ENCODE results near the gene NECTIN1.
A peak's percentile ranks its signal among the peaks of the same experiment; 100 is the strongest.

NECTIN1 gene

DNA sequence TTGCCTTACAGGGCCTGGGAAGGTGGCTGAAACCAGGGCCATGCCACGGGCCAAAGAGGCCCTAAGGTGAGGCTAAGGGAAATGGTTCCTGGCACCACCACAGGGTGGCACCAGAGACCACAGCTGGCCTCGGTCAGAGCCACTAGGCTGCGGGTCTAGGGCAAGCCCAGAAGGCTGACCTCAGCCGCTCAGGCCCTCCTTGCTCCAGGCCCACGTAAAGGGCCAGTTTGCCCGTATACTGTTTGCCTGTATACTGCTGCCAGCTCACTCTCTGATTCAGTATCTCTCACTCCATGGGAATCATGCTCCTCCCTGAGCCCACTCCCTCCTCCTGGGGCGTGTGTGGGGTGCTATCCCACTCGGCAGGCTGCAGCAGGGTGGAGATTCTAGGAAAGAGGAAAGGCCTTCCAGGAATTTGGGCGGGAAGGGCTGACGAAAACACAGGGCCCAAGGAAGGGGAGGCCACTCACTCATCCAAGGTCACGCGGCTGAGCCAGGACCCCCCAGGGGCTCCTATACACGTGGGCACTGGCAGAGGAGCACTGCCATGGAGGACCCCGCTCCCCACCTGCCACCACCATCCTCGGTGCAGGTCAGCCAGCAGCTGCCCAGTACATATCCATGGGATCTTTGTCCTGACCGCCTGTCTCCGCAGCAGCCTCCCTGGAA, 62.4 kb downstream of the NECTIN1 start:
- H3K27ac ChIP-seq (ENCODE audit: low read depth, low read length), result no peak overlapping the region
- no CpG with 5 or more reads among the region's 17 CpGs for WGBS (ENCODE audit: extremely low coverage, insufficient coverage, low lambda C conversion rate)

DNA sequence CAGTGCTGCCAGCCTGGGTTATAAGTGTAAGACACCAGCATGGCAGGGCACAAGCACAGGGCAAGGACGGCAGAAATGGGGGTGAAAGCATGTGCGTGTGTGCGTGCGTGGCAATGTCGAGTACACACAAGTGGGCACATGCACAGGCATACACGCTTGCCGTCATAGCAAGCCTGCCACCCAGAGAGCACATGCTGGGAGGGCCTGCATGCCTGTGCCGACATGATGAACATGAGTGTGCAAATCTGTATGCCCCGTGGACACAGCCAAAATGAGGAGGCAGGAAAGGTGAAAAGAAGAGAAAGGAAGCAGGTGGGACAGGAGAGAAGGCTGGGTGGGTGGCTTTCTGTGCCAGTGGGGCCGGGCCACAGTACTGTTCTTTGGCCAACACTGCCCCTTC, 62.9 kb downstream of the NECTIN1 start:
- Histone ChIP-seq H3K56ac (ENCODE audit: low read length) (peak overlapping the region; percentile 37), H3K23ac (ENCODE audit: low read length) (no peak overlapping the region), H3K4me3 (ENCODE audit: low read length) (no peak overlapping the region), H3K36me3 (ENCODE audit: control insufficient read depth, insufficient read depth, low read length) (no peaks in the 10 kb centered on the region), H3K4ac (ENCODE audit: low read depth, low read length) (no peak overlapping the region), H3K4me1 (ENCODE audit: control insufficient read depth, low read depth, low read length) (peaks cover 6% of the 10 kb centered on the region), H2AK5ac (ENCODE audit: low read length) (peak overlapping the region; percentile 14), H2BK5ac (ENCODE audit: low read length) (no peak overlapping the region), H3K27ac (ENCODE audit: low read depth, low read length) (no peak overlapping the region), H4K8ac (ENCODE audit: low read depth, low read length) (no peak overlapping the region), H2BK120ac (ENCODE audit: low read depth, low read length) (no peak overlapping the region), H3K4me2 (ENCODE audit: low read length) (no peak overlapping the region), H3K79me2 (ENCODE audit: control insufficient read depth, insufficient read depth, low read length) (no peaks in the 10 kb centered on the region), H3K79me1 (ENCODE audit: low read length) (no peaks in the 10 kb centered on the region), H3K9ac (ENCODE audit: low read length) (no peak overlapping the region), H3K18ac (ENCODE audit: low read length) (no peak overlapping the region), H4K5ac (ENCODE audit: low read length) (no peak overlapping the region), H2BK15ac (replicated peaks; ENCODE audit: low read depth) (no peak overlapping the region), H3K27me3 (ENCODE audit: insufficient read depth, low read length, poor library complexity) (no peaks in the 10 kb centered on the region)
- WGBS (ENCODE audit: extremely low coverage, insufficient coverage, low lambda C conversion rate), result no CpG with 5 or more reads among the region's 10 CpGs
- no peak for DNase-seq

More for the DNA sequence above, 62.4 kb downstream of the NECTIN1 start:
- Histone ChIP-seq H4K8ac (ENCODE audit: low read depth, low read length) (no peak overlapping the region), H2AK5ac (ENCODE audit: low read length) (no peak overlapping the region), H3K79me1 (ENCODE audit: low read length) (no peaks in the 10 kb centered on the region), H3K27me3 (ENCODE audit: insufficient read depth, low read length, poor library complexity) (no peaks in the 10 kb centered on the region), H3K18ac (ENCODE audit: low read length) (no peak overlapping the region), H3K79me2 (ENCODE audit: control insufficient read depth, insufficient read depth, low read length) (no peaks in the 10 kb centered on the region), H4K5ac (ENCODE audit: low read length) (no peak overlapping the region), H2BK5ac (ENCODE audit: low read length) (no peak overlapping the region), H3K4me3 (ENCODE audit: low read length) (no peak overlapping the region), H3K23ac (ENCODE audit: low read length) (peak overlapping the region; percentile 10), H3K56ac (ENCODE audit: low read length) (peak overlapping the region; percentile 78), H3K36me3 (ENCODE audit: control insufficient read depth, insufficient read depth, low read length) (no peaks in the 10 kb centered on the region), H3K4me1 (ENCODE audit: control insufficient read depth, low read depth, low read length) (peaks cover 6% of the 10 kb centered on the region), H3K9ac (ENCODE audit: low read length) (no peak overlapping the region), H3K4me2 (ENCODE audit: low read length) (no peak overlapping the region), H2BK15ac (replicated peaks; ENCODE audit: low read depth) (no peak overlapping the region), H2BK120ac (ENCODE audit: low read depth, low read length) (no peak overlapping the region), H3K4ac (ENCODE audit: low read depth, low read length) (no peak overlapping the region)
- DNase-seq, result peak; percentile 83

DNA sequence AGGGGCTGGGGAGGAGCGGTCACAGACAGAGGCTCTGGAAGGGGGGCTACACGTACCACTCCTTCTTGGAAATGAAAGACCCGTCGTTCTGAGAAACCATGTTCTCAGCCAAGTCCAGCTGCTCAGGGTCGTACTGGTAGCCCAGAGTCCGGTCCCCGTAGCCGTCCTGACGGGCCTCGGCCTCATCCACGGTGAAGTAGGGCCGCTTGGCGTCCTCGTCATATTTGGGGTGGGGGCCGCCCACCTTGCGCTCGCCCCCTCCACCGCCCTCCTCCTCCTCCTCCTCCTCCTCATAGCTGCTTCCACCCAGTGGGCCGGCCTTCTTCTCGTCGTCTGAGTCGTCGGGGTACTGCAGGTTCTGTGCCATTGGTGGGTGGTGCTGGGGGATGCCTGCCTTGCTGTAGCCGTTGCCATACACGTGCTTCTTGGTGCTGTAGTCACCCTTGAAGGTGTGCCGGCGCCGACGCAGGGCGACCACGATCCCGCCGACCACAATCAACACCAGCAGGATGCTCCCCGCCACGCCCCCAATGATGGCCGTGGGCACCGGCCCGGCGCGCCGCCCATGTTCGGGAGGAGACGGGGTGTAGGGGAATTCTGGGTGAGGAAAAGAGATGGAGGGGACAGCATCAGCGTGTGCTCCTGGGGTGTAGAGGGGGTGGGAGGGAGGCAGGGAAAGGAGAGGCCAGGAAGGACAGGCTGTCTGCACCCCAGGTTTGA, 64.1 kb downstream of the NECTIN1 start:
- Histone ChIP-seq H2BK120ac (ENCODE audit: low read depth, low read length) (no peak overlapping the region), H3K79me2 (ENCODE audit: control insufficient read depth, insufficient read depth, low read length) (no peaks in the 10 kb centered on the region), H4K8ac (ENCODE audit: low read depth, low read length) (no peak overlapping the region), H3K4me1 (ENCODE audit: control insufficient read depth, low read depth, low read length) (peaks cover 6% of the 10 kb centered on the region), H3K27ac (ENCODE audit: low read depth, low read length) (no peak overlapping the region), H3K79me1 (ENCODE audit: low read length) (no peaks in the 10 kb centered on the region), H3K4me3 (ENCODE audit: low read length) (no peak overlapping the region), H3K27me3 (ENCODE audit: insufficient read depth, low read length, poor library complexity) (no peaks in the 10 kb centered on the region), H2AK5ac (ENCODE audit: low read length) (no peak overlapping the region), H3K36me3 (ENCODE audit: control insufficient read depth, insufficient read depth, low read length) (no peaks in the 10 kb centered on the region), H2BK15ac (replicated peaks; ENCODE audit: low read depth) (no peak overlapping the region), H3K4me2 (ENCODE audit: low read length) (no peak overlapping the region), H3K23ac (ENCODE audit: low read length) (no peak overlapping the region), H3K56ac (ENCODE audit: low read length) (peak overlapping the region; percentile 10), H3K4ac (ENCODE audit: low read depth, low read length) (no peak overlapping the region), H2BK5ac (ENCODE audit: low read length) (no peak overlapping the region), H4K5ac (ENCODE audit: low read length) (no peak overlapping the region), H3K18ac (ENCODE audit: low read length) (no peak overlapping the region), H3K9ac (ENCODE audit: low read length) (no peak overlapping the region)
- no CpG with 5 or more reads among the region's 44 CpGs for WGBS (ENCODE audit: extremely low coverage, insufficient coverage, low lambda C conversion rate)
- DNase-seq, result no peak

DNA sequence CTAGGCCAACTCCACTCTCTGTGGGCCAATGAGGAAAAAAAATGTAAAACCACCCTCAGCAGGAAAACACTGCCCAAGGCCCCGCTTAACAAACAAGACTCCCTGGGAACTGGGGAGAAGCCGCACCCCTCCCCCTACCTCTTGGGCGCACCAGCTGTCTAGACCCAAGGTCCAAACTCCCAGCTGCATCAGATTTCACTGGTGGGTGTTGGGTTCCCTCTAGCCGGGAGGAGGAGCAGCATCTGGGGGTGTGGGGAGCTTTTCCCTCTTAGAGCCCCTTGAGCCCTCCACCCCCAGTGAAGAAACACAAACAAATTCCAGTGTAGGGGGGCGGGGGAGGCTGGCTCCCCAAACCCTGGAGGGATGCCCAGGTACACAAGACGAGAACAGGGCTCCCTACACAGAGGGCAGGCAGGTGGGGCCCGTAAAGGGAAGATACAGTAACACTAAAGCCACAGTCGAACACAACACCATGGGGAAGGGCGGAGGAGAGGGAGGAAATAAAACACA, 64.9 kb downstream of the NECTIN1 start:
- no peaks in the 10 kb centered on the region for H3K36me3 ChIP-seq (ENCODE audit: control insufficient read depth, insufficient read depth, low read length)
- H3K56ac ChIP-seq (ENCODE audit: low read length), result peak overlapping the region; percentile 44
- peak overlapping the region; percentile 22 for H3K9ac ChIP-seq (ENCODE audit: low read length)
- no peak overlapping the region for H3K27ac ChIP-seq (ENCODE audit: low read depth, low read length)
- H3K4me1 ChIP-seq (ENCODE audit: control insufficient read depth, low read depth, low read length), result peaks cover 6% of the 10 kb centered on the region
- no peak overlapping the region for H2BK120ac ChIP-seq (ENCODE audit: low read depth, low read length)
- H3K79me2 ChIP-seq (ENCODE audit: control insufficient read depth, insufficient read depth, low read length), result no peaks in the 10 kb centered on the region
- no peaks in the 10 kb centered on the region for H3K79me1 ChIP-seq (ENCODE audit: low read length)
- H3K4me3 ChIP-seq (ENCODE audit: low read length), result no peak overlapping the region
- no peak overlapping the region for H4K5ac ChIP-seq (ENCODE audit: low read length)
- H3K4me2 ChIP-seq (ENCODE audit: low read length), result no peak overlapping the region
- no peak overlapping the region for H2BK5ac ChIP-seq (ENCODE audit: low read length)
- no CpG with 5 or more reads among the region's 9 CpGs for WGBS (ENCODE audit: extremely low coverage, insufficient coverage, low lambda C conversion rate)
- no peak overlapping the region for H2BK15ac ChIP-seq (replicated peaks; ENCODE audit: low read depth)
- no peak for DNase-seq
- no peak overlapping the region for H3K18ac ChIP-seq (ENCODE audit: low read length)
- H3K4ac ChIP-seq (ENCODE audit: low read depth, low read length), result peak overlapping the region; percentile 6
- no peak overlapping the region for H4K8ac ChIP-seq (ENCODE audit: low read depth, low read length)
- peak overlapping the region; percentile 8 for H2AK5ac ChIP-seq (ENCODE audit: low read length)
- H3K27me3 ChIP-seq (ENCODE audit: insufficient read depth, low read length, poor library complexity), result no peaks in the 10 kb centered on the region
- no peak overlapping the region for H3K23ac ChIP-seq (ENCODE audit: low read length)

DNA sequence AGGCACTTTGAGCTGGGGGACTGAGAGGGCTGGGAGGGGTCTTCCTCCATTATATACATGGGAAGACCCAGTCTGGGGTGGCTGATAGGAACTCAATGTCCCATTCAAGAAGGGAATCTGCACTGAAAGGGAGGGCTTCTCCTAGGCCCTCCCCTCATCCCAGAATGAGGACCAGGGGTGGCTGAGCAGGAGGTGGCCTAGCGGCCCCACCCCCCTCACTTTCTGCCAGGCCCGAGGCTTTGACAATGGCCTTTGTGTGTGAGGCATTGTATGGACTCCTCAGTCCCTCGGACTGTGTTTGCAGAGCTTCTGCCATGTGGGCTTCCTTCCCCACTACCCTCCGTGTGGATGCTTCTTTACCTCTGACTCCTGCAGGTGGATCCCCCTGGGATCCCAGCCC, 65.7 kb downstream of the NECTIN1 start:
- no peaks in the 10 kb centered on the region for H3K36me3 ChIP-seq (ENCODE audit: control insufficient read depth, insufficient read depth, low read length)
- H3K9ac ChIP-seq (ENCODE audit: low read length), result no peak overlapping the region
- no peak overlapping the region for H3K27ac ChIP-seq (ENCODE audit: low read depth, low read length)
- H3K56ac ChIP-seq (ENCODE audit: low read length), result no peak overlapping the region
- H2AK5ac ChIP-seq (ENCODE audit: low read length), result no peak overlapping the region
- H3K79me1 ChIP-seq (ENCODE audit: low read length), result no peaks in the 10 kb centered on the region
- no peaks in the 10 kb centered on the region for H3K79me2 ChIP-seq (ENCODE audit: control insufficient read depth, insufficient read depth, low read length)
- no peak overlapping the region for H3K4me3 ChIP-seq (ENCODE audit: low read length)
- no peak overlapping the region for H3K18ac ChIP-seq (ENCODE audit: low read length)
- H2BK15ac ChIP-seq (replicated peaks; ENCODE audit: low read depth), result no peak overlapping the region
- DNase-seq, result peak; percentile 61
- H3K23ac ChIP-seq (ENCODE audit: low read length), result no peak overlapping the region
- H3K4me1 ChIP-seq (ENCODE audit: control insufficient read depth, low read depth, low read length), result peaks cover 6% of the 10 kb centered on the region
- H2BK5ac ChIP-seq (ENCODE audit: low read length), result no peak overlapping the region
- no peak overlapping the region for H4K8ac ChIP-seq (ENCODE audit: low read depth, low read length)
- H2BK120ac ChIP-seq (ENCODE audit: low read depth, low read length), result no peak overlapping the region
- no peak overlapping the region for H3K4me2 ChIP-seq (ENCODE audit: low read length)
- H4K5ac ChIP-seq (ENCODE audit: low read length), result no peak overlapping the region
- WGBS (ENCODE audit: extremely low coverage, insufficient coverage, low lambda C conversion rate), result no CpG with 5 or more reads among the region's 4 CpGs
- no peaks in the 10 kb centered on the region for H3K27me3 ChIP-seq (ENCODE audit: insufficient read depth, low read length, poor library complexity)
- H3K4ac ChIP-seq (ENCODE audit: low read depth, low read length), result no peak overlapping the region

All from mesendoderm (in vitro differentiated cells).